Measurements from ENCODE around the gene HLCS.

HLCS gene

DNA sequence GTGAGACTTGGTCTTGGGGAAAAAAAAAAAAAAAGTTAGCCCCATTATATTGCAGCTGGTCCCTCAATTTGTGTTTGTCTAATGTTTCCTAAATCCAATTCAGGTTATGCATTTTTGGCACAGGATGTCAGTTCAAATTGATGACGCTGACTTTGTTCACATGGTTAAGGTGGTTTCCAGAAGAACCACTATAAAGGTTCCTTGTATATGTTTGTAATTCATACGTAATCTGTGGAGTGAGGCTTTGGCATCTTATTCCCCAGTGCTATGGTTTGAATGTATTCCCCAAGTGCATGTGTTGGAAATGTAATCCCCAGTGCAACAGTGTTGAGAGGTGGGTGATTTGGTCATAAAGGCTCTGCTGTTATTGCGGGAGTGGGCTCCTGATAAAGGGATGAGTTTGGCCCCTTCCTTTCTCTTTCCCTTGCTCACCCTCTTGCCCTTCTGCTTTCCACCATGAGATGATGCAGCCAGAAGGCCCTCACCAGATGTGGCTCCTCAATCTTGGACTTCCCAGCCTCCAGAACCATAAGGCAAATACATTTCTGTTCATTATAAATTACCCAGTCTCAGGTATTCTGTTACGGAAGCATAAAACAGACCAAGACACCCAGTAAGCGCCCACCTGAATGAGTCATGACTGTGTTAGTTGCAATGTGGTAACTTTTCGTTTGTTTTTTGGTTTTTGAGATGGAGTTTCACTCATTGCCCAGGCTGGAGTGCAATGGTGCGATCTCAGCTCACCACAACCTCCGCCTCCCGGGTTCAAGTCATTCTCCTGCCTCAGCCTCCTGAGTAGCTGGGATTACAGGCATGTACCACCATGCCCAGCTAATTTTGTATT is 19.5 kb upstream of the HLCS start:
- DNase-seq = no peak

DNA sequence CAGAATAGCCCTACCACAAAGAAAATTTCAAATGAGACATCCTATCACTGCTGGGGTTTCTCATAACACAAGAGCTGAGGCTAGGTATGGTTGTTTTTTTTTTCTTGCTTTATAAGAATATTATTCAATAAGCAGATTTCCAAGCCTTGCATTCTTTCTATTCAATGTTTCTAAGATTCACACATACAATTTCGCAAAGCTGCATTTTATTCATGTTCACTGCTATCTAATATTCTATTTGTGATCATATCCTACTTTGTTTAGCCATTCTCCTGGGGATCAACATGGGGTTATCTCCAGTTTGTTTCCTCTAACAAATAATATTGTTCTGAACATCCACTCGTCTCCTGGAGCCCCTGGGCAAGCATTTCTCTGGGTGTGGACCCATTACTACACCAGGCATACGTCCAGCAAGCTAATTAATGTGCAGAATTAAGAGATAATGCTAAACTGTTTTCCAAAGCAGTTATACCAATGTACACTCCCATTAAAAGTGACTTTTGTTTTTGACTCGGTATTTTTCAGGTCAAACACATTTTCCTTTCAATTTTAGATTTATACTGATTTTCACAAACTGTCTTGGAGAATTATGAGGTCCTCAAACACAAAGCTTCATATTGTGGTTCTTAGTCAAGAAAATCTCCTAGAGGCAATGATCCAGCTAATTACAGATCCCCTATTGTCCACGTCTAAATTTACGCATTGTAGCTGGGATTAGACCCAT is 15.7 kb upstream of the HLCS start:
- DNase-seq = no peak

DNA sequence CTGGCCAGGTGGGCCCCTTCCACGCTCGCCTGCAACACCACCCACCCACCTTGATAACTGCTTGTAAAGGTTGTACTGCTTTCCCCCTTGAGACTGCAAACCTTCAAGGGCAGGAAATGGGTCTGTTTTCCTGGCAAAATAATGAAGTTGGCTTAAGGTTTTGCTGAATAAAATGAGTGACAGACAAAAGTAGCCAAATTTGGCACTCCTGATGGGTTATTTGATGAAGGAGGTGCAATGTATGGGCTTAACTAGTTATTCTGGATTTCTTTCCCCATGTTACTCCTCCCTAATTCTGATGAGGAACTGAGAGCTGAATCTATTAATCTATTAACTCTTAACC is 14.6 kb upstream of the HLCS start:
- DNase-seq = no peak

DNA sequence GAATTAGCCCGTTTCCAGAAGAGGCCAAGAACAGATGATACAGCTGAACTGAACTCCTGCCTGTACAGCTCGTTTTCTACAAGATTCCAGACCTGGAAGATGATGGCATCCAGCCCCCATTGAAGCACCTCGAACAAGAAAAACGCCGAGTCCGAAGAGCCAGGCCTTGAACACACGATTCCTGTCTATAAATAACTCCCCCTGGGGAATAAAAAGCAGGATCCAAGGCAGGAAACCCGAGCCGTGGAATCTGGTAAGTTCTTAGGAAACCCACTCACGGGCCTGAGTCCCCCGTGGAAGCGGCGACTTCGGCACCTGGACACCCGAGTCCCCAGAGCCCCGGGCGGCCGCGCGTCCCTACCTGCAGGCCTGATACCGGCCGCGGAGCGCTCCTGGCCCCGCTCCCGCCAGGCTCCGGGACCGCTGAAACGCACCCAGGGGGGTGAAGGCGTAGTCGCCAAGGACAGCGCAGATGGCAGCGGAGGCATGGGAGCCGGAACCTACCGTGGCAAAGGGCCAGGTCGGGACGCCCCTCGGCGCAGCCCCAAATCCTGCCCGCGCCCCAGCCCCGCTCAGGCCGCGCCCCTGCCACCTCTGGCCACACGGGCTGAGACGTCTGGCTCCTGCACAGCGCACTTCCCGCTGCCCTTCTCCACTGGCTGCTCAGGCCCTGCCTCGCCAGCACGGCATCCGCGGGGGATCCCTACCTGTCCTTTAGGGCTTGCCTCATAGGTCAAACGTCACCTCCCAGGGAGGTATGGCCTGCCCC is 14.0 kb upstream of the HLCS start:
- DNase-seq = no peak

DNA sequence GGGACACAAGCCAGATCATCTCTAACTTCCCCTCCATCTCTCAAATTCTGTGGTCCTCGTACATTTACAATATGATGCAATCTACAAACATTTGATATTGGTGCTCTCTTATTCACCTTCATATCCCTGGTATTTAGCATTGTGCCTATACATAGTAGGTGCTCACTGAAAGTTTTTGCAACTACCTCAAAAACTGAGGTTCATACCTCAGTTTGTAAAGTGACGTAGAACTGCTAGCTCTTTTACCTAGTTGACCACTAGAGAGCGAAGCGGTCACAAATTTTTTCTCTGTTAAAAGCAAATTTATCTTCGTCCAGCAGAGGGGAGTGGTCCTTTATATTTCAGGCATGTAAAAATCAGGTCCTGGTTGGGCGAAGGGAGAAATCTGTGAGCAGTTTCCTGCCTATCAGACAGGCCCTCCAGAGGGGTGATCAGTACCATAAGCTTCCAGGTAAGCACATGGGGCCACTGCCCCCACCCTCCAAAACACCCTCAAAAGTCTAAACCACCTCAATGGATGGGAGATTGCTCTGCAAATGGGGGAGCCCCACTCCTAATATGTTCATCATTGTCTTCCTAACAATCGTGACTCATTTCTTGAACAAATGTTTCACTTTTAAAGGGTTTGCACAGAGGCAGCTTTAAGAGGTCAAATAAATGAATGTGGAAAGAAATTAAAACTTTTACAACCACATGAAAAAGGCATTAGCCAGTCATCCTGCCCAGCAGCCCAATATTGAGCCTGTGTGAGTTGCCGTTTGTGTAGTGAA is 10.6 kb upstream of the HLCS start:
- peak in 1 of 2 experiments; percentile 21 for DNase-seq

DNA sequence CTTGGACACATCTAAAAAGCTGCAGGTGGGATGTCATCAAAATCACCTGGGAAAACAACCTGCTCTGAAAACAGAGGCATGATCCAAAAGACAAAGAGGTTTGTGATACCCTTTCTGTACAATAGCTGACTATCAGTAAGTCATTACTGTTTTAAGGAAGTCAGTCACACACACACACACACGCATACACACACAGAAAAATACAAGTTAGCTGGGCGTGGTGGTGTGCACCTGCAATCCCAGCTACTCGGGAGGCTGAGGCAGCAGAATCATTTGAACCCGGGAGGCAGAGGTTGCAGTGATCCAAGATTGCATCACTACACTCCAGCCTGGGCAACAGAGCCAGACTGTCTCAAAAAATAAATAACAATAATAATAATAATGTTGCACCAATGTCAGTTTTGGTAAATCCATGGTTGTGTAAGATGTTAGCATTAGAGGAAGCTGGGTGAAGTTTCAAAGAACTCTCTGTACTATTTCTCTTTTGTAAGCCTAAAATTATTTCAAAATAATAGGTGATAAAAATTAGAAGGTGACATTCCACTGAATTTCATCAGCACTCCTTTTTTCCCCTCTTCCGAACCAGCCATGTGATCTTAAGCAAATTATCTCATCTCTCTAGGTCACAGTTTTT is 9.9 kb upstream of the HLCS start:
- no peak for DNase-seq

DNA sequence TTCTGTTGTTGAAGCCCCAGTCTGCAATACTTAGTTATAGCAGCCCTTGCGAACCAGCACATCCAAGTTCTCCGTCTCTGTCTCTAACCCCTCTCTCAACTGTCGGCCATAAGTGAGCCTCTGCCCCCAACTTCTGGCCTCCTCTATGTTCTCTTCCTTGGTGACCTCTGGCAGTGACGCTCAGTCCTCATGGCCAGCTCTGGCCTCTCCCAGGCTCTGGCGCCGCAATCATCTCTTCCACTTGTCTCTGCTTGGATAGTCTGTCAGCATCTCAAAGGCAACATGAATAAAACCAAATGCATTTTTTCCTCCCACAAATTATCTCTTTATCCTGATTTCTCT is 8.4 kb upstream of the HLCS start:
- DNase-seq = no peak

DNA sequence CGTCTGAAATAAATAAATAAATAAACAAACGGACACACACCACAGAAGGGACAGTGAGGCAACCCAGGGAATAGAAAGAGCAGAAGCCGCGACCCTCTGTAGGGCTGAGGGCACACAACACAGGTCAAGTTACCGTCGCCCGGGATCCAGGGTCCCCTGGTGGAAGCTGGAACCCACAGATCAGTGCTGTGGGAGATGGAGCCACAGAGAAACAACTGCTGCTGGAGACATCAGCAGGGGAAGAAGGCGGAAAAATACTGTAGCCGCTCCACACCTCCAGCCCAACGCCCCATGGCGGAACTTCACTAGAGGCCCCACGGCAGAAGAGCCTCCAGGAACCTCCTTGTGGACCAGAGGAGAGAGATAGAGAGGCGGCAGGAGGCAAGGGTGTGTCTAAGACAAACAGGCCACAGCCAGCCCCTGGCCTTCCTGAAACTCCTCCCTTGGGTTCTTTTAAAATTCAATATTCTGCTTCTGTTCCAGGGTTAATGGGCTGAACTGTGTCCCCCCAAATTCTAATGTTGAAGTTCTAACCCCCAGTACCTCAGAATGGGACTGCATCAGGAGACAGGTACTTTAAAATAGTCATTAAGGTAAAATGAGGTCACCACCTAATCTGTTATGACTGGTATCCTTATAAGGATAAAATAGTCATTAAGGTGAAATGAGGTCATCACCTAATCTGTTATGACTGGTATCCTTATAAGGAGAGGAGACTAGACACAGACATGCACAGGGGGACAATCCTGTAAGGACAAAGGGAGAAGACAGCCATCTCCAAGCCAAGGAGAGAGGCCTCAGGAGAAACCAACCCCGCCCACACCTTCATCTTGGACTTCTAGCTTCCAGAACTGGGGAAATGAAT is 7.7 kb upstream of the HLCS start:
- DNase-seq = no peak

DNA sequence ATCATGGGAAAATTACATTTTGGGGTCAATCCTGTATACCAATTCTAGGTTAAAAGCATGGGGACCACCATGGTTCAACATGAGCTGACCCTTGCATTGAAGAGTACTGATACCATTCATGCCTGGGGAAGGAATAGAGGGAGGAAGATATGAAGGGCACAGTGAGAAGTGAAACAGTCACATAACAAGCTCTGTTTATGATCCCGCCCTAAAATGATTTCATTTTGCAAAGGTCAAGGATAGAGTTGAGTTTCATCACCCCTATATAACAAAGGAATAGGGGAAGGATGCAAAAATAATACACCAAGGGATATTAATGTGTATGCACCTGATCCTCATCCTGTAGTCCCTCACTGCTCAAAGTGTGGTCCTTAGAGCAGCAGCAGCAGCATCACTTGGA is 2.5 kb upstream of the HLCS start:
- DNase-seq = no peak

DNA sequence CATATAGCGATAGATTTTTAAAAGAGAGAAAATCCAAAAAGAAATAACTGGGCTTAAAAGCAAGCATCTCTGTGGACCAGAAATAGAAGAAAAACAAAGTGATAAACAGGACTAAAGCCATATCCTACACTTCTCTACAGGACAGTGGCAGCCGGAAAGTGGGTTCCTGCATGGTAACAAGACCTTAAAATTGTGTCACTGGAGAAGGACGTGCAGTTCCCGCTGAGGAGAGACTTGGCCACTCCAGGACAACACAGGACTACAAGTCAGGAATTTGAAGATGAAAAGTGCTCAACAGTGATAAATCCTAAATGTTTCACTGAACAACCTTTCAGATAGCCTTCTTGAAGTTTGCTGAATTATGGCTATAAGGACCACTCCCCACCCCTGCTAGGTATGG is 1.9 kb upstream of the HLCS start:
- no peak for DNase-seq

DNA sequence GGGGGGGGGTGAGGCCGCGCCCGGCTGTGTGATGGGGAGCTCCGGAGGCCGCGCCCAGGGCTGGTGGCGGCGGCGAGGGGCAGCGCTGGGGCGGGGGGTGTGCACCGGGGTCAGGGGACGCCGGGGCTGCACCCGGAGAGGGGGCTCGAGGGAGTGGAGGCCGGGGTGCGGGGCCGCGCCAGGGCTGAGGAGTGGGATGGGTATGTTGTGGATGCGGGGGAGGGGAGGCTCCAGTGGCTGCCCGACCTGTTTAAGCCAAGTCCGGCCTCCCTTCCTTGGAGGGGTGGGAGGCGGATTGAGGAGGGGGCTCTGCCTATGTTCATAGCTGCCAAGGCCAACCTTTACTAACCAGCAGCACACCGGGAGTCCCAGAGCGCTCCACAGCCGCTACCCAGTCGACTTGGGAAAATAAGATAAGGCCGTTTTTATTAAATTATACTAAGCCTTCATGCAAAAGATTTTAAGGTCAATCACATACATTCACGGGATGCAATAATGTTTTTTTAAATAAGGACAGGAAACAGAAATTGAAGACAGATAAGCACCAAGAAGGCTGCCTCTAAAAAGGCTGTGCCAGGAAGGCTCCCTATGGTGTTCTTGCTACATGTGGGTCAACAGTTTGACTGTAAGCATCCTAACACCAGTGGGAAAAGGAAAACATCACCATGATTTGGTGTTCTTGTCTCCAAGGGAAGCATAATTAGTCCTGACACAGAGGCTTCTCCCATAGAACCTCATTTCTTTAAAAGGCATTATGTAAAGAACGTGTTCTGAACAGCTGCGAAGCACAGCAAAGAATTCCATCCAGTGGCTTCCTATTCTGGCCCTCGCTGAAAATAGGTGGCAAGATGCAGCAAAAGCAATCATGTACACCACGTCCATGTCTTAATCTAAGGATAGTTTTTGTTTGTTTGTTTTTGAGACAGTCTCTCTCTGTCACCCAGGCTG is 626 bp upstream of the HLCS start:
- DNase-seq = no peak

DNA sequence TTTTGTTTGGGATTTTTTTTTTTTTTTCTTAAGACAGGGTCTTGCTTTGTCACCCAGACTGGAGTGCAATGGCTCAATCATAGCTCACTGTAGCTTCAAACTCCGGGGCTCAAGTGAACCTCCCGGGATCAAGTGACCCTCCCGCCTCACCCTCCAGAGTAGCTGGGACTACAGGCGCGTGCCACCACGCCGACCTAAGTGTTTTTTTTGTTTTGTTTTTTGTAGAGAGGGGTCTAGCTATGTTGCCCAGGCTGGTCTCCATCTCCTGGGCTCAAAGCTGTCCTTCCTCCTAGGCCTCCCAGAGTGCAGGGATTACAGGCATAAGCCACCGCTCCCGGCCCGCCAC is 776 bp downstream of the HLCS start:
- DNase-seq = no peak

DNA sequence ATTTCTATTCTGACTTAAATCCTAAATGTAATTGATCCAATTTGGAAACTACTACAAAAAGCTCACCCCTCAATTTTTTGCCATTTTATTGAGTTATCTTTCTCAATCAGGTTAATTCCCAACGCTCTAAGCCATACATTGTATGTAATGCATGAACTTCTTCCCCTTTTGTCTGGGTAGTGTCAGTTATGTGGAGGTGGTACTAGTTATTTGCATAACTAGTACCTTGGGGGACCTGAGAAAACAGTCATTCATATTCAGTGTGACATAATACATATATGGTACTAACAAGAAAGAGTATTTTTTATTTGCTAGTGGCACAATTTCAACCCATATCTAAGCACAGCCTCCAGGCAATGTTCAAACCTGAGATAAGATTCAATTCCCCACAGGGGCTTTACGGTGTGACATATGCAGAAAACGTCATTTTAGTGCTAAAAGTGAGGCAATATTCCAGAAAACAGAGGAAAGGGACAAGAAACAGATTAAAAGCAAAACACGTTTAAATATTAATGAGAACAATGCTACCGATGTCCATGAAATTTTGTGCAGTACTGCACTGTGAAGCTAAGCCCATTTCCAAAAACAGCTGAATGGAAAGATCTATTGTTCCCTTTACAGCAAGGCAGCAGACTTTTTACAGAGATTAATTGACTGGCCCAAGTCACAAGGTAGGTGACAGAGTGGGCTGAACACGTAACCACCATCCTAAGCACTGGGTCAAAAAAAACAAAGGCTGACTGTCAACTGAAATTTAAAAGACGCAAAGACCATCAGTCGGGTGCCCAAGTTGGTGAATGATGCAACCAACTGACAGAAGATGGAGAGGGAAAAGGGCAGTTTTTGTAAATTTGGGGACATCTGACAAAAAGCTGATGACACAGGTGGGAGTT is 1.4 kb downstream of the HLCS start:
- DNase-seq = no peak

DNA sequence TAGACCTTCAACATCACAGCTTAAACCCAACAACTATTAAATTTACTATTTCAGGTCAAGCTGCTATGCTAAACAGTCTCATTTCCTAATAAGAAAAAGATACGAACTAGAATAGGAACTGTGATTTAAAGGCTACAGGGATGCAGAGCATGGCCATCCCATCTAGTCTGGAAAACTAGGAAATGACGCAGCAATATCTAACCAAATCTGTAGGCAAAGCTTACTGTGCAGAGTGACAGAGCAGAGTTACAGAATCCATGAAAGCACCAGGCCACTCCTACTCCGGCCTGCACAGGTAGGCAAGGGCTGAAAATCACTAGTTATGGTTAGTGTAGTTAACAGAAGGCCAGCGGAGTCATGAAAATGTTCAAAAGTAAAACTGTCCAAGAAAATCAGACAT is 2.1 kb downstream of the HLCS start:
- DNase-seq = no peak

DNA sequence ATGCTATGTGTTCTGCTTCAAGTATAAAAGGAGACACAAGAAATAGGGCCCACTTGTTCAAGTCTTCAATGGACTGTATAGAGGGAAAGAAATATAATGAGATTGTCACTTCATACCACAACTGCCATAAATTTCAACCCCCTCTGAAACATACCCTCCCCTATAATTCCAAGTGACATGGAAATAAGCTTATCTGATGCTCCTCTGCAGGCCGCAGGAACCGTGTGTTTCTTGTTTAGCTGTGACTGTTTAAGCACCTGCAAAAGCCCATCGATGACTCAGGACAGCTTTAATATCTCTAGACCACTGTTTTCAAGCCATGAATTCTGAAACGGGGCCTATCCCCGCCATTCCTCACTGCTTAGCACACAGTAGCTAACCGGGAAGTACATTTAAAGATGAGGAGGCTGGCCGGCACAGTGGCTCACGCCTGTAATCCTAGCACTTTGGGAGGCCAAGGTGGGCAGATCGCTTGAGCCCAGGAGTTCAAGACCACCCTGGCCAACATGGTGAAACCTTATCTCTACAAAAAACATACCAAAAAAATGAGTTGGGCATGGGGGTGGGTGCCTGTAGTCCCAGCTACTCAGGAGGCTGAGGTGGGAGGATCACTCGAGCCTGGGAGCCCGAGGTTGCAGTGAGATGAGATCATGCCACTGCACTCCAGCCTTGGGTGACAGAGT is 4.2 kb downstream of the HLCS start:
- DNase-seq = no peak

DNA sequence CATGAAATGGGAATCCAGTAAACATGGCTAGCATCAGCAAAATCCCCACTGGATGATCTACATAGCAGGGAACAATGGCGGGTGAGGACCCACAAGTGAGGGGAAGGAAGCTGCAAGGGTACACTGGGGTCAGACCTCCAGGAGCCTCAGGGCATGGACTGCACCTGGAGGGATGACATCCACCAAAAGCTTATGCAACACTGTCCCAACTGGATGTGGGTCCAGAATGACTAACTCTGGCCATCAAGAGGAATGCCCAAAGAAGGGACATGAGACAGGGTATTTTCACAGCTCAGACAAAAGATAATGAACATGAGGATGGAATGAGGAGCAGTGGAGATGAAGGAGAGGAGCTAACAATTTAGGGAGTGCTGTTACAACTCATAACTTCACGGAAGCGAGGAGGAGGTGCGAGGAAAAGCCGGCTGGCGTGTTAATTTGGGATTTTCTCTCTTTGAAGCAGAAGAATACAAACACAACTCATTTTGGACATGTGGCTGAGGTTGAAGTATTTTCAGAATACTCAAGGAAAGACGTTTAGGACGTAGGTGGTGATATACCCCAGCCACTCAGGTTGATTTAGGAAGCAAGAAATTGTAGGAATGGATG is 5.7 kb downstream of the HLCS start:
- no peak for DNase-seq

DNA sequence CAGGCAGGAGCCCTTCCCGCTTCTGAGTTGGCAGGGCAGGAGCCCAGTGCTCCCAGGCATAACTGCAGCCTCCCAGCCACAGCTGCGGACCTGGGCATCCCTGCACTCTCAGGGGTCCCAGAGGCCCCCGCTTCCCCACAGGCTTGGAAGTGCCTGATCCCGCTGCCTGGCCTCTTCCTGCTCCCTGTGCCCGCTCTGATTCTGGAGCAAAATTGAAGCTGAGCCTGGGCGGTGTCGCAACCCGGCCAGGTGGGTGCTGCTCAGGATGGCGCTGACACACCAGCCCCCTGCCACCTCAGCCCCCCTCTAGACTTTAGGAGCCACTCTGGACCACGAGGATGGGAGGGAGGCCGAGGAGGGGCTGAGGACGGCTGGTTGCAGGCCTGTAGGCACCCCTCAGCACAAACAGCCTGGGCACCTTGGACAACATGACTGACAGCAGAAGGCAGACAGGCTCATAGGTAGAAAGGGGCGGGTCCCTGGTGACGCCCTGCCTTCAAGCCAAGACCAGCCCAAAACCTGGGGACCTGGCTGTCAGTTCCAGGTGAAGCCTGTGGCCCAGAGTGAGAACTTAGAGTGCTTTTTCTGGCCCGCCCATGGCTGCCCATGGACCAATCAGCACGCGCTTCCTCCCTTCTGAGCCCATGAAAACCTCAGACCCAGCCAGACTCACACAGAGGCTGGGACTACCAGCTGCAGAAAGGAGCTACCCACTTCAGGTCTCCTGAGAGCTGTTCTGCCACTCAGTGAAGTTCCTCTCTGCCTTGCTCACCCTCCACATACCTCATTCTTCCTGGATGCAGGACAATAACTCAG is 7.2 kb downstream of the HLCS start:
- no peak for DNase-seq

DNA sequence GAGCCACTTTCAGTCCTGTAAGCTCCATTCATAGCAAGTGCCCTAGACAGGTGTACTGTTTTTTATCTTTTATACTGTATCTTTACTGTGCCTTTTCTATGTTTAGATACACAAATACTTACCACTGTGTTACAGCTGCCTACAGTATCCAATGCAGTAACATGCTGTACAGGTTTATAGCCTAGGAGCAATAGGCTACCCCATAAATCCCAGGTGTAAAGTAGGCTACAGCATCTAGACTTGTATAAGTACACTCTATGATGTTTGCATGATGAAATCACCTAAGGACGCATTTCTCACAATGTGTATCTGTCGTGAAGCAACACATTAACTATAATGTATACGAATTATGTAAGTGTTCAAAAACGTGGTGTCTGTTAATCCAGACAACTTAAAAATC is 10.7 kb downstream of the HLCS start:
- no peak for DNase-seq
